Stimulated activated CD4-positive, alpha-beta T cell treated with anti-CD3 and anti-CD28 coated beads, Interleukin-4, amount 100 ng/mL, for 24 hours (primary cell): ENCODE data around the gene HRC.
"Not testable (repeated sequence)": the region's sequence is repeated elsewhere in the genome, so short reads cannot be mapped to it uniquely, and the experiment has no call there.

Experiments
- DNase-seq: peaks from one replicate; pipeline ENCODE4 v3.0.0-alpha.2; 2020

Gene HRC

DNA sequence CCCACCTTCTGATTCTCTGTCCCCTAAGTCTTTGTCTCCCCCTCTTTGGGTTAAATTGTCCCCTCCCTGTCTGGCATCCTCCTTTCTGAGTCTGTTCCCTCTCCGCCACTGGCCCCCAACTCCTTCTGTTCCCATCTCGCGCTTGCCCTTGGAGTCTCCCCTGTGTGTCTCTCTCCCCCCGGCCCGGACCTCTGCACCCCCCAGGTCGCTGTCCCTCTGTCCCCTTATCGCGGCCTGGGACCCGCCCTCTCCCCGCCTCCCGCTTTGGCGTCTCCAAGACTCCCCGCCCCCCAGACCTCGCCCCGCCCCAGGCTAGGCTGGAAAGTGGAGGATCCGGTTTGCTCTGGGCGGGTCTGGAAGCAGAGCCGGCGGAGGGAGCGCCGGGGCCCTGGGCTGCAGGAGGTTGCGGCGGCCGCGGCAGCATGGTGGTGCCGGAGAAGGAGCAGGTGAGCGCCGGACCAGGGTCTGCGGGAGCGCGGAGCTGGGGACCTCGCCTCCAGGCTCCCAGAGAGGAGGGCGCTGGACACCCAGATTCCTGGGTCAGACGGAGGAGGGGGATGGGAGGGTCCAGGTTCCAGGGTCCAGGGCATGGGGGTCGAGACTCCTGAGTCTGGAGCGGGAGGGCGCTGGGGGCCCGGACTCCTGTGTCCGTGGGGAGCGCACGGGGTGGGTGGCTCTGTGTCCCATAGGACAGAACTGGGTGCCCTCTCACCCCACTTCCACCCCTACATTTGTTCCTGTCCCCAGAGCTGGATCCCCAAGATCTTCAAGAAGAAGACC lies 2.4 kb upstream of the HRC start, which contains the start of gene TRPM4:
Gene TRPM4, plus strand, starts transcription at position 348 of the 780 bp plus-strand sequence. Its CDS starts 75 bp downstream, at position 423.
- peak; percentile 52 for DNase-seq

- no peak for DNase-seq
Observed at GRCh38 chr19:49155820-49156346, 687 bp upstream of the HRC start.

DNA sequence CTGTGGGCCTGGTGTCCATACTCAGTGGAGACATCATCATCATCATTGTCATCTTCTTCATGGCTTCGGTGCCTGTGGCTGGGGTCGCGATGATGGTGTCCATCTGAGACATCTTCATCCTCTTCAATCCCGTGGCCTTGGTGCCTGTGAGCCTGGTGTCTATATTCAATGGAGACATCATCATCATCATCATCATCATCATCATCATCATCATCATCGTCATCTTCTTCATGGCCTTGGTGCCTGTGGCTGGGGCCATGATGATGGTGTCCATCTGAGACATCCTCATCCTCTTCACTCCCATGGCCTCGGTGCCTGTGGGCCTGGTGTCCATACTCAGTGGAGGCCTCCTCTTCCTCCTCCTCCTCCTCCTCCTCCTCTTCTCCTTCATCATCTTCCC lies 917 bp downstream of the HRC start:
- no peak for DNase-seq

GRCh38 chr19:49153167-49153809 lies 1.9 kb downstream of the HRC start:
- no peak for DNase-seq

GRCh38 chr19:49152119-49152550 lies 3.1 kb downstream of the HRC start:
- DNase-seq: no peak

- DNase-seq: no peak
Observed at GRCh38 chr19:49151267-49152118, 3.7 kb downstream of the HRC start.

GRCh38 chr19:49150944-49151243 lies 4.3 kb downstream of the HRC start:
- no peak for DNase-seq

GRCh38 chr19:49150106-49150943 lies 4.9 kb downstream of the HRC start:
- DNase-seq: peak; percentile 29

GRCh38 chr19:49149652-49150105 lies 5.5 kb downstream of the HRC start:
- no peak for DNase-seq

GRCh38 chr19:49148784-49149651 lies 6.2 kb downstream of the HRC start:
- DNase-seq: peak; percentile 82

DNA sequence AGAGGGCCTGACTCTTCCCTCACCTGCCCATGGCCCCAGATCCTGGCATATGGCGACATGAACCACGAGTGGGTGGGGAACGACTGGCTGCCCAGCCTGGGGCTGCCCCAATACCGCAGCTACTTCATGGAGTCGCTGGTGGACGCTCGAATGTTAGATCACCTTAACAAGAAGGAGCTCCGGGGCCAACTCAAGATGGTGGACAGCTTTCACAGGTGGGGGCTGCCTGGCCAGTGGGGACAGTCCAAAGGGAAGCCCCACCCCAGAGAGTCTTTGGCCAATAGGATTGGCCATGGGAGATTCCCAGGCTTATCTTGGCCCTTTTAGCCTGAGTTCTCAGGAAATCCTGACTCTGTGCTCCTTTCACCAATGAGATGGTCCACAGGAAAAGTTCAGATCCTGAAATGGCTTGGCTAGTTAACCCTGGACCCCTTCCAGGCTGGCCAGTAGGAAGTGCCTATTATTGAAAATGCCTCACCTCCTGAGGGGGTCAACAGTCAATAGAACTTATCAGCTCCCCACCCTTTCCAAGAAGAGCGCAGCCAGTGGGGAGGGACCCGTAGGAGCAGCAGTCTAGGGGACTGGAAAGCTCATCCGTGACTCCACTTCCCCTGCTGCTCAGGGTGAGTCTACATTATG lies 7.0 kb downstream of the HRC start:
- DNase-seq: no peak

DNA sequence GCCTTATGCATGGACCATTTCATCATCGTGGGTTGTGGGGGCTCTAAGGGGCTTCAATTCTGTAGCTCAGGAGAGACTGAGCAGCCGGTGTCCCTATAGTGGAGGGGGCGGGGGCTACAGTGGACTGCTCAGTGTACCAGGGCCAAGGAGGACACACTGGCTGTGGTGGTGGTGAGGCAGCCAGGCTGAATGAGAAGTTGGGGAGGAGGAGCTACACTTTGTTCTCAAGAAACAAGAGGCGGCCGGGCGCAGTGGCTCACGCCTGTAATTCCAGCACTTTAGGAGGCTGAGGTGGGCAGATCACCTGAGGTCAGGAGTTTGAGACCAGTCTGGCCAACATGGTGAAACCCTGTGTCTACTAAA lies 8.8 kb downstream of the HRC start:
- not testable (repeated sequence) for DNase-seq

DNA sequence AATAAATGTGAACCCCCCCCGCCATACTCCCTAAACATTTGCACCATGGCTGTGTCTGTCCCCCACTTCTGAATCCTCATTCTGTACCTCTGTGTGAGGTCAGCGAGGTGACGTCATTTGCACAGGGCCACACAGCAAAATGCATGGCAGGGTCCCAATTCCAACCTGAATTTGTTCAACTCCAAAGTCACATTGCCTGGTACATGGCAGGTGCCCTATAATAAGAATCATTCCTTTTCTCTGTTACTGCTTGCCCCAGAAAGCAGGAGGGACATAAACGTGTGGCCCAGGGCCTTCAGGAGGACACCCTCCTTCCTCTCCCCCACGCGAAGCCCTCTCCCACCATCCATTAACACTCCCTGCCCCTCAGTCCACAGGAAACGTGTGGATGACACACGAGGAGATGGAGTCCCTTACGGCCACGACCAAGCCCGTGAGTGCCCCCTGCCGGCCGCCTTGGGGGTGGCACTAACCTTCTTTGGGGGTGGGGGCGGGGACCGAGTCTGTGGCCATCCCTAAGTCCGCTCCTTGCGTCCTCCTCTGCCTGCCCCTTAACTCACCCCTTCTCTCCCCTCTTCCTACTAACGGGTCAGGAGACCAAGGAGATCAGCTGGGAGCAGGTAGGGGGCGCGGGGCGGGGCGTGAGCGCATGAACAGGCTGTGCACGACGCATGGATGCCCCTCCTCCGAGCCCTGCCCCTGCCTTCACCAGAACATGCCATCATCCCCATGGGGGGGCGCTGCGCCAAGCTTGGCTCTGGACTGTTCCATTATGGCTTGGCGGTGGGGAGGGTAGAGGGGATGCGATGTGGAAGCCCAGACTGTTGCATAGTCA lies 9.4 kb downstream of the HRC start:
- peak; percentile 84 for DNase-seq

DNA sequence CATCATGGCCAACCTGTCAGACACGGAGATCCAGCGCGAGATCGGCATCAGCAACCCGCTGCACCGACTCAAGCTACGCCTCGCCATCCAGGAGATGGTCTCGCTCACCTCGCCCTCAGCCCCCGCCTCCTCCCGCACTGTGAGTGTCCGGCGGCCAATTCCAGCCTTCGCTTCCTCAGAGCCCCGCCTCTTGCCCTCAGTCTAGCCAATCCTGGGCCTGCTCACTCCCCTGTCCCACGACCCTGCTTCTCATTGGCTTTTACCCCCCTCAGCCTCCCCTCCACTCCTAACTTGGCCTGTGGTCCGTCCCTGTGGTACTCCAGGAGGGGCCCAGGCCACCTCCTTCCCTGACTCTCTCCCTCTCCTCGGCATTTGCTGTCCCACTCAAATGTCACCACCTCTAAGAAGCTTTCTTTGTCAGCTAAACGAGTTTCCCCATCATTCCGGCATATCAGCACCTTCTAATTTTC lies 12.3 kb downstream of the HRC start:
- peak; percentile 70 for DNase-seq

DNA sequence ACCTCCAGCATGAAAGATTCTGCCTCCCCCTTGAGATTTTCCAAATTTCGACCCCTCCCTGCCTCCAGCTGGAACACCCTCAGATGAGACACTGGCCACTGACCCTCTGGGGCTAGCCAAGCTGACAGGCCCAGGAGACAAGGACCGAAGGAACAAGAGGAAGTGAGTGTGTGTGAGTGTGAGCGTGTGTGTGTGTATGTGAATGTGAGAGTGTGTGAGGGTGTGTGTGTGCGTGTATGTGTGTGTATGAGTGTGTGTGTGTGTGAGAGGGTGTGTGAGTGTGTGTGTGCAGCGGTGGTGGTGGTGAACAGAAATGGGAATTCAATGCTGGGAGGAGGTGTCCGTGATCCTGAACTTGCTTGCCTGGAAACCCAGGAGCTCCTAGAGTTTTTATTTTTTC lies 13.8 kb downstream of the HRC start:
- DNase-seq: no peak

- no peak for DNase-seq
Observed at GRCh38 chr19:49140951-49141350, 14.2 kb downstream of the HRC start.

DNA sequence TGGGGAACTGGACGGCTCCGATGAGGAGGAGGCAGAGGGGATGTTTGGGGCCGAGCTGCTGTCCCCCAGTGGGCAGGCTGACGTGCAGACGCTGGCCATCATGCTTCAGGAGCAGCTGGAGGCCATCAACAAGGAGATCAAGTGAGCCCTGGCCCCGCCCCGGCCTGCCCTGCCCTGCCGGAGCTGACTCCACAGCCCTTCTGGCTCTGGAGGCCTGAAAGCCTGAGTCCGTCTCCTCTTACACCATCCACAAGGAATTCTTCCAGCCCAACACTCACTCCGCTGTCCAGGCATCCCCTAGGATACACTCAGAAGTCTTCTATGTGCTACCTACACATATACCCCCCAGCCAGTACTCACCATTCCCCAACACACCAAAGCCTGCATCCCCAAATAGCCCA lies 18.4 kb downstream of the HRC start:
- no peak for DNase-seq

- DNase-seq: no peak
Observed at GRCh38 chr19:49135686-49136085, 19.5 kb downstream of the HRC start.

GRCh38 chr19:49133621-49134454 lies 21.4 kb downstream of the HRC start:
- DNase-seq: peak; percentile 48
